ENCODE results near the gene LCT. TPM values are rescaled to one million over a fixed set of nuclear protein-coding genes. Genes with fewer than 3 reads are reported as not detected.
A peak's percentile ranks its signal among the peaks of the same experiment; 100 is the strongest.

Gene LCT
- total and polyA plus RNA-seq, 9 of the 15 experiments (the other 6 are each of a cell fraction or from before 2014, with no cell fraction given), result 0.01 to 0.04 (median 0.03) TPM; not detected in 4

- TF ChIP-seq KLF6 (CRISPR knock-in tag; IDR thresholded peaks at IDR 0.05; ENCODE audit: borderline replicate concordance) (no peak), POLR2G (IDR thresholded peaks at IDR 0.05; ENCODE audit: low read depth, low read length) (peak; percentile 94), ZNF511 (CRISPR knock-in tag; IDR thresholded peaks at IDR 0.05) (no peak; the same call in 1 of the 2 replicates), HMG20A (CRISPR knock-in tag; conservative IDR thresholded peaks at IDR 0.05) (no peak), BDP1 (IDR thresholded peaks at IDR 0.05; ENCODE audit: insufficient read depth, insufficient read length) (no peak), CBFA2T2 (conservative IDR thresholded peaks at IDR 0.05) (no peak)
Measured at GRCh38 chr2:135741395-135742324, 95.3 kb downstream of the LCT start, which contains the start of gene UBXN4 (continued).

- ChIA-PET CTCF (ENCODE audit: low intra/inter-chr PET ratio) (interaction anchor here (0.6 kb wide), 1 partner anchor 57 kb away, joined by 4 read pairs; no protein-coding TSS in a partner anchor), POLR2A (interaction anchor here (0.6 to 1.0 kb wide), 4 partner anchors 11 to 609 kb away, joined by 3 to 4 read pairs (median 3); no protein-coding TSS in a partner anchor)
- Histone ChIP-seq H2AFZ (ENCODE audit: low read depth, low read length) (peak overlapping the region; percentile 95), H3K9me1 (ENCODE audit: control insufficient read depth, insufficient read depth, low read length) (no peaks in the 10 kb centered on the region), H3K4me3 (no peak overlapping the region), H3K27ac (ENCODE audit: extremely low read depth, low read depth, low read length) (peak overlapping the region; percentile 27; the same call in 2 of the 3 replicates), H4K20me1 (replicated peaks; ENCODE audit: control insufficient read depth, insufficient read depth, low read length) (peaks cover 9% of the 10 kb centered on the region; the same call in 1 of the 2 replicates), H3K79me2 (ENCODE audit: control insufficient read depth, insufficient read depth, low read length) (peaks cover 44% of the 10 kb centered on the region), H3K9ac (ENCODE audit: insufficient read depth in 1 of 2, low read depth in 2 of 2, low read length in 2 of 2) (no peak overlapping the region), H3K4me1 (replicated peaks in 1 of 2; ENCODE audit: control insufficient read depth in 2 of 2, insufficient read depth in 2 of 2, low read length in 2 of 2) (peaks cover 8 to 10% of the 10 kb centered on the region in 2 experiments; a peak in 3 of 5 replicates), H3K27me3 (ENCODE audit: control insufficient read depth in 2 of 2, insufficient read depth in 2 of 2, low read length in 2 of 2) (no peaks in the 10 kb centered on the region), H3K9me3 (replicated peaks; ENCODE audit: control insufficient read depth, insufficient read depth, low read depth, low read length) (no peaks in the 10 kb centered on the region), H3K4me2 (ENCODE audit: insufficient read depth, low read length) (peak overlapping the region; percentile 34; the same call in 1 of the 2 replicates), H3K36me3 (ENCODE audit: control insufficient read depth, insufficient read depth, low read length) (peaks cover 17% of the 10 kb centered on the region; the same call in 2 of the 3 replicates)
- DNase-seq (ENCODE audit: extremely low read depth in 1 of 4, low spot score in 3 of 4), result no peak
- BruUV-seq (replicated peaks), result no TSS peak
- intact Hi-C loops (cut with micrococcal nuclease), result loop anchor here (2.0 kb wide), 1 partner anchor 822 kb away; the partner anchor contains the start of gene CCNT2
- FAIRE-seq, result no peak
- 72% methylated on average over 11 of the region's 11 CpGs for WGBS (ENCODE audit: insufficient coverage, low coverage, missing lambda C conversion rate)
- in situ Hi-C loops (cut with MboI), result no loop called here
- ATAC-seq, result no peak
- TF ChIP-seq CREB5 (CRISPR knock-in tag; IDR thresholded peaks at IDR 0.05) (no peak), ZBTB26 (CRISPR knock-in tag; IDR thresholded peaks at IDR 0.05) (no peak), NR4A1 (CRISPR knock-in tag; IDR thresholded peaks at IDR 0.05) (no peak), NR4A1 (tag; IDR thresholded peaks at IDR 0.05) (no peak), RHOXF2B (CRISPR knock-in tag; conservative IDR thresholded peaks at IDR 0.05) (no peak), CEBPG (CRISPR knock-in tag; IDR thresholded peaks at IDR 0.05) (no peak), CEBPG (tag; conservative IDR thresholded peaks at IDR 0.05 in 1 of 2, IDR thresholded peaks at IDR 0.05 in 1 of 2) (no peak)
Measured at GRCh38 chr2:135741043-135741394, 96.0 kb downstream of the LCT start.

All from K562 (cell line).